A549 (cell line): ENCODE results near the gene CDKN1C. TPM values are rescaled to one million over a fixed set of nuclear protein-coding genes. Genes with fewer than 3 reads are reported as not detected.

Experiments
- ATAC-seq, 2 experiments: fragments of 200-7000 bp in 1 of 2; fragments of >200 bp in 1 of 2; cut with Nextera tagmentation in 1 of 2; cut with Tn5 transposase in 1 of 2; 3 replicates each; pipeline versions ENCODE4 v1.8.0 to v1.9.1; 2018 to 2020; ENCODE audit warnings: mild to moderate bottlenecking in 1 of 2, moderate library complexity in 1 of 2
- CTCF ChIA-PET: fragments of 300-600 bp; sonication (Branson Sonifier 250); formaldehyde crosslinking; extraction: SDS; loops from one replicate; lab custom pipeline; 2021; ENCODE audit warnings: antibody characterized with exemption, inconsistent platforms; lab: Yijun Ruan, JAX
- POLR2A ChIA-PET: fragments of 350-600 bp; formaldehyde crosslinking; extraction: SDS; loops from one replicate; lab custom pipeline; 2021; ENCODE audit warnings: antibody characterized with exemption, inconsistent platforms; lab: Yijun Ruan, JAX
- DNase-seq, 2 experiments: peaks; one replicate each; pipeline versions ENCODE4 v3.0.0 to v3.0.0-alpha.2; 2011 to 2016; ENCODE audit warnings: low read depth in 1 of 2, low spot score in 1 of 2
- FAIRE-seq: peaks from 2 replicates; lab custom pipeline; 2011; peaks lifted over from hg19 to GRCh38; lab: Jason Lieb, UNC
- H3K27ac ChIP-seq, 2 experiments: fragments of >200 bp; sonication (Bioruptor Twin); formaldehyde crosslinking; 3 replicates each; pipeline ENCODE4 v1.5.1; 2016 to 2017
- H3K4me1 ChIP-seq: fragments of >200 bp; sonication (Bioruptor Twin); formaldehyde crosslinking; 3 replicates; pipeline ENCODE4 v1.6.1; 2016
- H3K4me2 ChIP-seq: fragments of >200 bp; sonication (Bioruptor Twin); formaldehyde crosslinking; 3 replicates; pipeline ENCODE4 v1.6.1; 2016
- H3K4me3 ChIP-seq: fragments of >200 bp; sonication (Bioruptor Twin); formaldehyde crosslinking; 3 replicates; pipeline ENCODE4 v1.5.1; 2016
- H3K9me3 ChIP-seq: fragments of >200 bp; sonication (Bioruptor Twin); formaldehyde crosslinking; 3 replicates; pipeline ENCODE4 v1.6.1; 2016
- BHLHE40 ChIP-seq: IDR thresholded peaks from 2 replicates; pipeline ENCODE4 v1.6.1; 2012; ENCODE audit warnings: low read depth, low read length, inconsistent platforms
- FOSL2 ChIP-seq, 2 experiments: fragments of 450-650 bp in 1 of 2; fragments of >200 bp in 1 of 2; sonication (Bioruptor Twin) in 1 of 2; formaldehyde crosslinking; IDR thresholded peaks; 2 replicates each; pipeline versions ENCODE4 v1.5.0 to v1.6.1; 2016 to 2020; ENCODE audit warnings: mild to moderate bottlenecking in 1 of 2, moderate library complexity in 1 of 2
- JUN ChIP-seq, 2 experiments: fragments of >200 bp; sonication (Bioruptor Twin); formaldehyde crosslinking; IDR thresholded peaks; 2 replicates in 1 of 2; 3 replicates in 1 of 2; pipeline ENCODE4 v1.6.1; 2016 to 2017
- KDM1A ChIP-seq: fragments of 200-600 bp; sonication (generic); IDR thresholded peaks from 2 replicates; pipeline ENCODE4 v1.6.1; 2016; ENCODE audit warnings: low read depth, mild to moderate bottlenecking
- MAX ChIP-seq: IDR thresholded peaks from 2 replicates; pipeline ENCODE4 v1.6.1; 2012
- MAZ ChIP-seq: fragments of 150-350 bp; IDR thresholded peaks from 2 replicates; pipeline ENCODE4 v1.6.1; 2014; ENCODE audit warnings: antibody characterized with exemption, low read depth, low read length, borderline replicate concordance
- RAD21 ChIP-seq, 2 experiments: fragments of >200 bp in 1 of 2; sonication (Bioruptor Twin) in 1 of 2; formaldehyde crosslinking in 1 of 2; IDR thresholded peaks in 1 of 2; conservative IDR thresholded peaks in 1 of 2; 2 replicates in 1 of 2; 3 replicates in 1 of 2; pipeline ENCODE4 v1.6.1; 2012 to 2018; ENCODE audit warnings: inconsistent platforms in 1 of 2
- REST ChIP-seq: fragments of 200-600 bp; sonication (generic); IDR thresholded peaks from 2 replicates; pipeline ENCODE4 v1.6.1; 2016; ENCODE audit warnings: antibody characterized with exemption, mild to moderate bottlenecking, moderate library complexity
- SREBF2 ChIP-seq: fragments of 450-650 bp; IDR thresholded peaks from 2 replicates; pipeline ENCODE4 v1.6.1; 2014; ENCODE audit warnings: mild to moderate bottlenecking, moderate library complexity
- TFCP2L1 ChIP-seq: fragments of 250-450 bp; sonication (Bioruptor Pico); IDR thresholded peaks from 2 replicates; pipeline ENCODE4 v1.5.0; 2021; ENCODE audit warnings: mild to moderate bottlenecking
- ZSCAN20 ChIP-seq: fragments of 250-450 bp; sonication (Bioruptor Pico); IDR thresholded peaks from 2 replicates; pipeline ENCODE4 v1.8.0; 2022; ENCODE audit warnings: mild to moderate bottlenecking, moderate library complexity
- WGBS: methylation state at CpG from one replicate; pipeline ENCODE4 v1.1.6; 2017; ENCODE audit errors: missing lambda C conversion rate; 5-methylcytosine and 5-hydroxymethylcytosine counted together
- polyA plus RNA-seq, 4 experiments: library from polyadenylated mRNA; depleted of rRNA in 3 of 4; stranded (reverse); fragments of >200 nt; fragmentation: RNase III in 1 of 4; extraction: RNeasy Plus Mini Kit Qiagen cat#74134 plus additional on column Dnase treatment in 1 of 4; gene quantifications; 2 replicates in 3 of 4; 3 replicates in 1 of 4; pipeline ENCODE4 v1.2.3, GENCODE V29; 2011 to 2017
- TF ChIP-seq, protein P1 (sequence below): IDR thresholded peaks from 2 replicates; pipeline ENCODE4 v1.6.1; 2012
- TF ChIP-seq, protein P2 (sequence below): fragments of 250-450 bp; sonication (Bioruptor Pico); IDR thresholded peaks from 2 replicates; pipeline ENCODE4 v1.5.0; 2021; ENCODE audit warnings: mild to moderate bottlenecking, moderate library complexity, borderline replicate concordance

Gene CDKN1C
- polyA plus RNA-seq, 2 of the 4 experiments (the other 2 are of a cell fraction) = 0.30 to 0.41 TPM

GRCh38 chr11:2913019-2913431, 27.4 kb upstream of the CDKN1C start:
- POLR2A ChIA-PET = interaction anchor here (0.6 to 1.4 kb wide), 4 partner anchors 10 to 193 kb away, joined by 4 to 18 read pairs (median 10); partner anchors contain the start of gene PHLDA2

GRCh38 chr11:2912498-2912897, 26.9 kb upstream of the CDKN1C start:
- TF ChIP-seq JUN (IDR thresholded peaks at IDR 0.05) (peak in 1 of 2 experiments; percentile 23; a peak in 1 of 5 replicates), SREBF2 (no peak), MAX (peak; percentile 56), FOSL2 (IDR thresholded peaks at IDR 0.05) (peak; percentile 51; the same call in 1 of the 2 replicates), FOSL2 (CRISPR knock-in tag; IDR thresholded peaks at IDR 0.05) (peak; percentile 86)
- TF ChIP-seq, protein P1, sequence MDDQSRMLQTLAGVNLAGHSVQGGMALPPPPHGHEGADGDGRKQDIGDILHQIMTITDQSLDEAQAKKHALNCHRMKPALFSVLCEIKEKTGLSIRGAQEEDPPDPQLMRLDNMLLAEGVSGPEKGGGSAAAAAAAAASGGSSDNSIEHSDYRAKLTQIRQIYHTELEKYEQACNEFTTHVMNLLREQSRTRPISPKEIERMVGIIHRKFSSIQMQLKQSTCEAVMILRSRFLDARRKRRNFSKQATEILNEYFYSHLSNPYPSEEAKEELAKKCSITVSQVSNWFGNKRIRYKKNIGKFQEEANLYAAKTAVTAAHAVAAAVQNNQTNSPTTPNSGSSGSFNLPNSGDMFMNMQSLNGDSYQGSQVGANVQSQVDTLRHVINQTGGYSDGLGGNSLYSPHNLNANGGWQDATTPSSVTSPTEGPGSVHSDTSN = no peak; the same call in 1 of the 2 replicates
- TF ChIP-seq, all 56 proteins: peak for 3
- H3K4me2 ChIP-seq = peak overlapping the region; percentile 90
- peak; percentile 76 to 87 for DNase-seq
- ChIA-PET CTCF (interaction anchor here (1.0 to 9.9 kb wide), 10 partner anchors 9 to 718 kb away, joined by 3 to 52 read pairs (median 4); partner anchors contain the start of gene PHLDA2), POLR2A (interaction anchor here (0.6 to 1.6 kb wide), 3 partner anchors 17 to 194 kb away, joined by 11 to 18 read pairs (median 15); partner anchors contain the start of gene PHLDA2)
- 0 out of 3 replicates have a peak overlapping the region, but pooled peaks have one; percentile 25 for H3K4me3 ChIP-seq
- peaks cover 31% of the 10 kb centered on the region for H3K4me1 ChIP-seq
- peak overlapping the region; percentile 84 to 90 for H3K27ac ChIP-seq
- FAIRE-seq = peak; percentile 28
- WGBS = 13% methylated on average over 1 of the region's 5 CpGs
- peak; percentile 72 to 87 for ATAC-seq
- H3K9me3 ChIP-seq = no peaks in the 10 kb centered on the region

More at GRCh38 chr11:2913019-2913431, 27.4 kb upstream of the CDKN1C start:
- no peaks in the 10 kb centered on the region for H3K9me3 ChIP-seq
- DNase-seq (no peak), FAIRE-seq (no peak), ATAC-seq (peak; percentile 60 to 62)
- peak overlapping the region; percentile 90 for H3K4me2 ChIP-seq
- WGBS = 20% methylated on average over 11 of the region's 13 CpGs
- CTCF ChIA-PET = interaction anchor here (1.0 to 9.9 kb wide), 9 partner anchors 9 to 719 kb away, joined by 3 to 52 read pairs (median 4); partner anchors contain the start of gene PHLDA2
- 0 out of 3 replicates have a peak overlapping the region, but pooled peaks have one; percentile 25 for H3K4me3 ChIP-seq
- TF ChIP-seq MAZ (no peak), KDM1A (no peak), REST (no peak), RAD21 (conservative IDR thresholded peaks at IDR 0.05 in 1 of 2, IDR thresholded peaks at IDR 0.05 in 1 of 2) (no peak), TFCP2L1 (no peak), ZSCAN20 (no peak), BHLHE40 (no peak)
- TF ChIP-seq, protein P2, sequence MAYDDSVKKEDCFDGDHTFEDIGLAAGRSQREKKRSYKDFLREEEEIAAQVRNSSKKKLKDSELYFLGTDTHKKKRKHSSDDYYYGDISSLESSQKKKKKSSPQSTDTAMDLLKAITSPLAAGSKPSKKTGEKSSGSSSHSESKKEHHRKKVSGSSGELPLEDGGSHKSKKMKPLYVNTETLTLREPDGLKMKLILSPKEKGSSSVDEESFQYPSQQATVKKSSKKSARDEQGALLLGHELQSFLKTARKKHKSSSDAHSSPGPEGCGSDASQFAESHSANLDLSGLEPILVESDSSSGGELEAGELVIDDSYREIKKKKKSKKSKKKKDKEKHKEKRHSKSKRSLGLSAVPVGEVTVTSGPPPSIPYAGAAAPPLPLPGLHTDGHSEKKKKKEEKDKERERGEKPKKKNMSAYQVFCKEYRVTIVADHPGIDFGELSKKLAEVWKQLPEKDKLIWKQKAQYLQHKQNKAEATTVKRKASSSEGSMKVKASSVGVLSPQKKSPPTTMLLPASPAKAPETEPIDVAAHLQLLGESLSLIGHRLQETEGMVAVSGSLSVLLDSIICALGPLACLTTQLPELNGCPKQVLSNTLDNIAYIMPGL (CRISPR knock-in tag) = no peak
- H3K4me1 ChIP-seq = peaks cover 31% of the 10 kb centered on the region
- peak overlapping the region; percentile 84 to 90 for H3K27ac ChIP-seq
